OCI-LY1 (cell line): ENCODE data around the gene NGF.

ENCODE experiments used
- EZH2 ChIP-seq: fragments of 200-600 bp; sonication (generic), shearing (Covaris generic); IDR thresholded peaks from 2 replicates; pipeline ENCODE4 v1.8.0; 2017; ENCODE audit warnings: borderline replicate concordance, mixed run types, mild to moderate bottlenecking, antibody characterized with exemption, low read length, moderate library complexity, mixed read lengths
- TF ChIP-seq, protein P1 (sequence below): fragments of 200-600 bp; sonication (generic), shearing (Covaris generic); IDR thresholded peaks from 2 replicates; pipeline ENCODE4 v1.5.1; 2017; ENCODE audit warnings: mild to moderate bottlenecking, antibody characterized with exemption, low read length, moderate library complexity, mixed read lengths

GRCh38 chr1:115283249-115283648 is 54.8 kb downstream of the NGF start:
- TF ChIP-seq, protein P1, sequence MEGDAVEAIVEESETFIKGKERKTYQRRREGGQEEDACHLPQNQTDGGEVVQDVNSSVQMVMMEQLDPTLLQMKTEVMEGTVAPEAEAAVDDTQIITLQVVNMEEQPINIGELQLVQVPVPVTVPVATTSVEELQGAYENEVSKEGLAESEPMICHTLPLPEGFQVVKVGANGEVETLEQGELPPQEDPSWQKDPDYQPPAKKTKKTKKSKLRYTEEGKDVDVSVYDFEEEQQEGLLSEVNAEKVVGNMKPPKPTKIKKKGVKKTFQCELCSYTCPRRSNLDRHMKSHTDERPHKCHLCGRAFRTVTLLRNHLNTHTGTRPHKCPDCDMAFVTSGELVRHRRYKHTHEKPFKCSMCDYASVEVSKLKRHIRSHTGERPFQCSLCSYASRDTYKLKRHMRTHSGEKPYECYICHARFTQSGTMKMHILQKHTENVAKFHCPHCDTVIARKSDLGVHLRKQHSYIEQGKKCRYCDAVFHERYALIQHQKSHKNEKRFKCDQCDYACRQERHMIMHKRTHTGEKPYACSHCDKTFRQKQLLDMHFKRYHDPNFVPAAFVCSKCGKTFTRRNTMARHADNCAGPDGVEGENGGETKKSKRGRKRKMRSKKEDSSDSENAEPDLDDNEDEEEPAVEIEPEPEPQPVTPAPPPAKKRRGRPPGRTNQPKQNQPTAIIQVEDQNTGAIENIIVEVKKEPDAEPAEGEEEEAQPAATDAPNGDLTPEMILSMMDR: no peak
- TF ChIP-seq EZH2: no peak
